Measurements from ENCODE around the gene PARL.
"Not testable (repeated sequence)": the region's sequence is repeated elsewhere in the genome, so short reads cannot be mapped to it uniquely, and the experiment has no call there.

Gene PARL

DNA sequence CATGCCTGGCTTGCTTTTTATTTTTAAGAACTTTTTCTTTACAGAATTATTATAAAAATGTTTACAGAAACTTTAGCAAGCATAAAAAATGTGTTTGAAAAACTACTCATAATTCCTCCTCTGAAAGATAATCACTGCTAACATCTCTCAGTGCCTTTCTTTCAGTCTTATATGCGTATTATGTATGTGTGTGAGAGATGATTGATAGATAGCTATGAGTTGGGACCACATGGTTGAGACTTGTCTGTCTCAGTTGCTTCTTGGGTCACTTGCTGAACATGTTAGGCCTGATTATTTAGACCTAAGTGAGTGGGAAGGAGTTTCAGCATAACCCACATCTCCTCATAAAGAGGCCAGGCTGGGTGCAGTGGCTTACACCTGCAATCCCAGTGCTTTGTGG, 70.4 kb downstream of the PARL start:
- no peak for DNase-seq

DNA sequence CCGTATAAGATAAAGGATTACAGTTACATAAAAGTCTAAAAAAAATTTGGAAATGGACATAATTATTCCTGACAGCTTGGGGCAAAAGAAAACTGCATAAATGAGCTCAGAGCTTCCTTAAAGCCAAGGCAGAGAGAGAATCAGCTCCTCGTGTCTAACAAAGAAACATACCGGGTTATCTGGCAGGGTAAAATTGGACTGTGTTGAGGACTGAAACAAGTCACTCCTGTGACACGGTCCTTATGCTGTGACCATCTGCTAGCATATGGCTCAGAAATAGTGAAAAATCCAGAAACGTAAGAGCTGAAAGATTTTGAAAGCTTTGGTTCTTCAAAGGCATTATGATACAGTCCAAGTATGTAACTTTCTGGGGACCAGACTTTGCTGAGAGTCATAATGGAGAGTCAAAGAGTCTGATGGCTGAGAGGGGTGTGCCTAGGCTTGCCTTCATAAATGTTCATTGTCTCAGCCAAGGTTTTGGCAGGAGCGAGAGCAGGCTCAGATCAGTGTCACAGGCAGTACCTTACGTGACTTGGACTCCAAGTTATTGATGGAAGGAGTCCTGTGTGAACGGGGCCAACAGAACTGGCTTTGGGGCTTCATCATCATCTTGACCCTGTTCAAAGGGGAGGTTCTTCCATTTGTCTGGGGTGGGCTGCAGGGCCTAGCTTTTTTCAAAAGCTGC, 71.8 kb downstream of the PARL start:
- DNase-seq, result no peak

DNA sequence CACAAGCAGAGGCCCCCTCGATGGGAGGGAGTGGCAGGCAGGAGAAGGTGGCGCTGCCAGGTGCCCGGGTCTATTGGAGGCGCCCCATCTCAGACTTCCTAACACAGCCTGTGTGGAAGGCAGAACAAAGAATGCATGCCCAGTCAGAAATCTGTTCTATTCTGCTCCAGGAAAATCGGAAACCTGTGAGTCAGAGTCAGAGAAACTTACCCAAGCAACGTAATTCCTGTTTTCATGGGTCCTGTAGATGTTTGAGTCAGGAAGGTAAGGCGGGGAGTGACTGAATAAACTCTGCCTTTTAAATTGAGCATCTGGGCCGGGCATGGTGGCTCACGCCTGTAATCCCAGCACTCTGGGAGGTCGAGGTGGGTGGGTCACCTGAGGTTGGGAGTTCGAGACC, 73.0 kb downstream of the PARL start:
- no peak for DNase-seq

- DNase-seq, result no peak
Observed at GRCh38 chr3:183810643-183811594, 73.8 kb downstream of the PARL start.

DNA sequence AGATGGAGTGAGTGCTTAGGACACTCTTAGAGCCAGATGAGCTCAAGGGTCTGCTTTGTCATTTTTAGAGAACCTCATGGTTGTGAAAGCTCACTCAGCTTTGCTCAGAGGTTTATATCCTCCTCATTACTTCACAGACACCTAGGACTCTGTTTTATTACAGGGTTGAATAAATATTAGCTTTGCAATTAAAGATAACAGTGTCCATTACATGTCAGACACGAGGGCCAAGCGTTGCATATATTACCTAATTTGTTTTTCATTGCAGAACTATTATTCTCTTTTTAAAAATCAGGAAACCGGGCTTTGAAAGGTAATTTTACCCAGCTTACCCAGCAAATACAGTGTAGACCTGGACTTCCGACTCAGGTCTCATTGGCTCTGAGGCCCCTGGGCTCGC, 75.4 kb downstream of the PARL start:
- DNase-seq, result no peak

DNA sequence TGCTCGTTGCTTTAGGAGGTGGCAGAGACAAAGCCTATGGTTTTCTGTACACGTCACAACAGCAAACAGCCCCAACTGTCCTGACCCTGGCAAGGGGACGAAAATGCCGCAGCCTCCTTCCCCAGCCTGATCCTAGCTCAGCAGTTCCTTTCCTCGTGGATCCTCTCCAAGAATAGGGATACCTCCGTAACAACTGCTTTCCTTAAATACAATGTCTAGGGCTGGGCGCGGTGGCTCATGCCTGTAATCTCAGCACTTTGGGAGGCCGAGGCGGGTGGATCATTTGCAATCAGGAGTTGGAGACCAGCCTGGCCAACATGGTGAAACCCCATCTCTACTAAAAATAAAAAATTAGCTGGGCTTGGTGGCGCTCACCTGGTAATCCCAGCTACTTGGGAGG, 76.3 kb downstream of the PARL start:
- no peak for DNase-seq

DNA sequence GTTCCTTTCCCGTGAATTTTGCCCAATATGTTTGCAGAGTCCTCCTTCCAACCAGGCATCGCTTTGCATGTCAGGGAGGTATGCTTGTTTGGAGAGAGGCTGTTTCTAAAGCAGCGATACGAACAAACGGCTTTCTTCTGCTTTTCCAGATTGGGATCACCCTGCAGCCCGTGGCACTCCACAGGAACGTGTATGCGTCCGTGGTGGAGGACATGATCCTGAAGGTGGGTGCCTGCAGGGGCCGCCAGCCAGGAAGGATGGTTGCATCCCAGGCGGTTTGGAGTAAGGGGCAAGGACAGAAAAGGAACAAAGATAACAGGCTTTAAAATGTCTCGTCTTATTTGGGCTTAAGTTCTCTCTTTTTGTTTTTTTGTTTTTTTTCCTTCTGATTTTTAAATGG, 76.8 kb downstream of the PARL start:
- DNase-seq, result no peak

GRCh38 chr3:183807209-183807728, 77.4 kb downstream of the PARL start:
- peak; percentile 98 for DNase-seq

- no peak for DNase-seq
Observed at GRCh38 chr3:183802989-183803388, 81.7 kb downstream of the PARL start.

DNA sequence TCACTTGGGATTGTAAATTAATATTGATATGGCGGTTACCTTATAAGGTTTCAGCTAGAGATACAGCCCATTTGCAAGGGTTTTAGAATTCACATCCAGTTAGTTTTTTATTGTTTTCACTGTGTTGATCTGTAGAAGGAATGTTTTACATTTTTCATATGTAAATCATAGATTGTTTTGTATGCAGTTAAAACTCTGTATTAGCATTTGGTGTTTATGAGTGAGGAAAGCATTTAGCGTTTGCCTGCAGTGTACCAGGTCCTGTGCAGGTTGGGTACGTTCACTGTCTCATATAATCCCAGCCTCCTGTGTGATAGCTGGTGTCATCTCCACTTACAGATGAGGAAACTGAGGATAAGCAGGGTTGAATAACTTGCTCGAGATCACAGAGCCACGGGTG, 83.1 kb downstream of the PARL start:
- no peak for DNase-seq

- DNase-seq, result no peak
Observed at GRCh38 chr3:183800243-183800863, 84.3 kb downstream of the PARL start.

DNA sequence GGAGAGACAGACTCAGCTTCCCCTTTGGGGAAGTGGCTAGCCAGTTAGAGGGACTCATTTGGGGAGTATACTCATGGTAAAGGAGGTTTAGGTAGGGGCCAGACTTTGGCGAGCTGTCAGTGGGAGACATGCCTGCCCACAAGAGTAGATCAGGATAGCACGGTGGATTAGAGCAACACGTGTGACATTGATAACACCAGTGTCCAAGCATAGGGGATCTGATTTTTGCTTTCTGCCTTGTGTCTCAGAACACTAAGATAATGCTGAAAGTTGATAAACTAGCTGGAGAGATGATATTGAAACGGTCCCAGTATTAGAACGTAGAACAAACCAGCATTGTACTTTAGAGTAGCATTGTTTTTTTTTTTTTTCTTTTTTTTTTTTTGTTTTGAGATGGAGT, 85.2 kb downstream of the PARL start:
- no peak for DNase-seq

- DNase-seq, result no peak
Observed at GRCh38 chr3:183797996-183798395, 86.7 kb downstream of the PARL start.

DNA sequence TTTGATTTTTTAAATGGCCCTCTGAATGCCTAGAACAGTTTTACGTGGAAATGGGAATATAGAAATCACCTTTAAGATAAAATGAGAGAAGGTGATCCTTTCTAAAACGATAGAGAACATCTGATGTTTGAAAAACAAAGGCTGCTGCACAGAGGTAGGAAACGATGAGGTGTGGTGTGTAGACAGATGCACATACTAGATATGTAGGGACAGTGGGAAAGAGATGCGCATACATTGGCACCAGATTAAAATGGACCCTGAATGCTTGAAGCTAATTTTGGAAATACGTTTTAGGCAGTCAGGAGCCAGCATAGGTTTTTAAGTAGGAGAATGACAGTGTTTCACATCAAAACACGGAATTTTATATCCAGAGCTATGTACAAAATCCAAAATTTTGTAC, 88.3 kb downstream of the PARL start:
- DNase-seq, result no peak

- DNase-seq, result no peak
Observed at GRCh38 chr3:183794452-183794851, 90.2 kb downstream of the PARL start.

DNA sequence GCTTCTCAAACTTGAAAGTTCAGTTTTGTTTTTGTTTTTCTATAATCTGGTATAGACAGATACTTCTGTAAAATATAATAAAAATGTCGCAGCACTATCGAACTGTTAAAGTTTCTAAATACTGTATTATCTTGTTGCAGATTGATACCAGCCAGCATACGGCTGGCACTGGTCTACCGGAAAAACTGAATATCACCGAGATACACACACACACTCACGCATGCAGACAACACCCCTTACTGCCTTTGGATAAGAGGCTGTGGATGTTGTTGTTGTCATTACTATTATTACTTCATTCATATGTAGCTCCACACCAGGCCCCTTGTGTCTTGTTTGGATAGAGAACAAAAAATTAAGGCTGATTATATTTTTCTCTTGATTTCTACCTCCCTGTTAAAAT, 91.7 kb downstream of the PARL start:
- no peak for DNase-seq

GRCh38 chr3:183790700-183791099, 94.0 kb downstream of the PARL start:
- no peak for DNase-seq

DNA sequence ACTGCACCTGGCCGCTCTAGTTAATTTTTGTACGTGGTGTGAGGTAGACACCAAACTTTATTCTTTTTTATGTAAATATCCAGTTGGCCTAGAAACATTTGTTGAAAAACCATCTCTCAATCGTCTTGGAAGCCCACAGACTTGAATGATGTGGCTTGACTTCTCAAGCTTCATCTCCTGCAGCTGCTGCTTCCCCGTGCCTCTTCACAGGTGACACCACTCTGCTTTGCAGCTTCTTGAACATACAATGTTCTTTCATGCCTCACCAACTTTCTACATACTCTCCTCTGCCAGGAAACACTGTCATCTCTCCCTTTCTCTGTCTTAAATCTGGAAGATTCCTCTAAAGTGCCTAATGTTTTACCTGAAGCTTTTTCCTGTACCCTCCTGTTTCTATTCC, 94.9 kb downstream of the PARL start:
- no peak for DNase-seq

GRCh38 chr3:183784503-183784902, 100.2 kb downstream of the PARL start:
- DNase-seq, result not testable (repeated sequence)

GRCh38 chr3:183782576-183783276, 102.0 kb downstream of the PARL start:
- DNase-seq, result no peak

- no peak for DNase-seq
Observed at GRCh38 chr3:183781246-183781645, 103.4 kb downstream of the PARL start.

- DNase-seq, result no peak
Observed at GRCh38 chr3:183779896-183780465, 104.7 kb downstream of the PARL start.

Data from NCI-H2107 (cell line).